Hematopoietic multipotent progenitor cell (in vitro differentiated cells): Measurements from ENCODE around the gene TMPRSS3. TPM values are rescaled to one million over a fixed set of nuclear protein-coding genes. Genes with fewer than 3 reads are reported as not detected.

Source experiments
- DNase-seq, 3 donors: peaks; one replicate each; pipeline ENCODE4 v3.0.0-alpha.2; 2011 to 2015; ENCODE audit warnings: low read depth in 2 of 3, low spot score in 2 of 3
- total RNA-seq: library from RNA; depleted of rRNA; stranded (reverse); fragments of >200 nt; gene quantifications from one replicate; pipeline ENCODE4 v1.2.3, GENCODE V29; 2012

Gene TMPRSS3
- not detected for total RNA-seq

- DNase-seq, result no peak
Measured at GRCh38 chr21:42395905-42396651, at the start of gene TMPRSS3. Gene TMPRSS3 (minus strand): TSS chr21:42396052. CDS start chr21:42395417, 635 bp downstream.

- no peak for DNase-seq
Measured at GRCh38 chr21:42445311-42445710, 49.5 kb upstream of the TMPRSS3 start.

- no peak for DNase-seq
Measured at GRCh38 chr21:42444745-42445059, 48.9 kb upstream of the TMPRSS3 start.

GRCh38 chr21:42443876-42444744 is 48.3 kb upstream of the TMPRSS3 start:
- DNase-seq, result no peak

GRCh38 chr21:42443181-42443785 is 47.4 kb upstream of the TMPRSS3 start:
- no peak for DNase-seq

- DNase-seq, result no peak
Measured at GRCh38 chr21:42441963-42442362, 46.1 kb upstream of the TMPRSS3 start.

- DNase-seq, result no peak
Measured at GRCh38 chr21:42440187-42440792, 44.4 kb upstream of the TMPRSS3 start.

GRCh38 chr21:42439284-42440186 is 43.7 kb upstream of the TMPRSS3 start:
- DNase-seq, result no peak

- no peak for DNase-seq
Measured at GRCh38 chr21:42438316-42439205, 42.7 kb upstream of the TMPRSS3 start.

GRCh38 chr21:42437786-42438185 is 41.9 kb upstream of the TMPRSS3 start:
- DNase-seq, result no peak

- no peak for DNase-seq
Measured at GRCh38 chr21:42436914-42437313, 41.1 kb upstream of the TMPRSS3 start.

- DNase-seq, result no peak
Measured at GRCh38 chr21:42435833-42436232, 40.0 kb upstream of the TMPRSS3 start.

GRCh38 chr21:42435401-42435800 is 39.5 kb upstream of the TMPRSS3 start:
- DNase-seq, result no peak

- DNase-seq, result no peak
Measured at GRCh38 chr21:42434884-42435283, 39.0 kb upstream of the TMPRSS3 start.

- no peak for DNase-seq
Measured at GRCh38 chr21:42433946-42434551, 38.2 kb upstream of the TMPRSS3 start.

- no peak for DNase-seq
Measured at GRCh38 chr21:42432695-42433094, 36.8 kb upstream of the TMPRSS3 start.

GRCh38 chr21:42431196-42431595 is 35.3 kb upstream of the TMPRSS3 start:
- no peak for DNase-seq

GRCh38 chr21:42430521-42430920 is 34.7 kb upstream of the TMPRSS3 start:
- no peak for DNase-seq

- DNase-seq, result no peak
Measured at GRCh38 chr21:42429856-42430255, 34.0 kb upstream of the TMPRSS3 start.
